K562 (cell line): Measurements from ENCODE around the gene TIMM50. TPM values are rescaled to one million over a fixed set of nuclear protein-coding genes. Genes with fewer than 3 reads are reported as not detected.

Experiments used
- ATF7 ChIP-seq: fragments of 450-650 bp; IDR thresholded peaks from 2 replicates; pipeline ENCODE4 v1.7.1; 2014; ENCODE audit warnings: mild to moderate bottlenecking, moderate library complexity
- BHLHE40 ChIP-seq: IDR thresholded peaks from 2 replicates; pipeline ENCODE4 v1.6.1; 2011; ENCODE audit warnings: low read length, improper control_type of control experiment
- BRCA1 ChIP-seq, 2 experiments: fragments of 450-650 bp in 1 of 2; sonication (generic) in 1 of 2; formaldehyde crosslinking in 1 of 2; IDR thresholded peaks; 2 replicates each; pipeline versions ENCODE4 v1.5.0 to v1.6.1; 2017 to 2020; ENCODE audit warnings: mild to moderate bottlenecking in 1 of 2, missing genetic modification reagents in 1 of 2
- CHD4 ChIP-seq: fragments of 200-600 bp; sonication (generic); IDR thresholded peaks from 3 replicates; pipeline ENCODE4 v1.6.1; 2012; ENCODE audit warnings: low read depth, mild to moderate bottlenecking, mixed read lengths, low read length, inconsistent platforms; ENCODE audit not compliant: insufficient read depth, insufficient replicate concordance, poor library complexity, severe bottlenecking
- CREB3L1 ChIP-seq: fragments of 450-650 bp; IDR thresholded peaks from 2 replicates; pipeline ENCODE4 v1.6.1; 2014; ENCODE audit warnings: low read depth, mild to moderate bottlenecking, moderate library complexity, borderline replicate concordance
- CTBP1 ChIP-seq: fragments of 450-650 bp; IDR thresholded peaks from 2 replicates; pipeline ENCODE4 v1.6.1; 2016; ENCODE audit warnings: borderline replicate concordance
- ETV5 ChIP-seq: sonication (generic); formaldehyde crosslinking; IDR thresholded peaks from 2 replicates; pipeline ENCODE4 v1.4.0; 2020; ENCODE audit warnings: low read depth, mild to moderate bottlenecking, missing genetic modification reagents
- GABPA ChIP-seq: fragments of 200-800 bp; sonication (Bioruptor generic); conservative IDR thresholded peaks from 2 replicates; pipeline ENCODE4 v1.6.1; 2016; ENCODE audit warnings: low read depth, missing genetic modification characterization, missing compliant biosample characterization
- HINFP ChIP-seq: fragments of 450-650 bp; conservative IDR thresholded peaks from 2 replicates; pipeline ENCODE4 v1.6.1; 2016; ENCODE audit warnings: missing genetic modification characterization, low read depth, mild to moderate bottlenecking, control low read depth, missing compliant biosample characterization
- IRF2 ChIP-seq: sonication (generic); formaldehyde crosslinking; IDR thresholded peaks from 2 replicates; pipeline ENCODE4 v1.8.1; 2022; ENCODE audit warnings: mild to moderate bottlenecking, missing genetic modification reagents
- KDM2B ChIP-seq: fragments of 250-450 bp; sonication (Bioruptor Pico); IDR thresholded peaks from 2 replicates; pipeline ENCODE4 v1.8.0; 2021; ENCODE audit warnings: mild to moderate bottlenecking, moderate library complexity
- MXD1 ChIP-seq: fragments of 250-450 bp; sonication (Bioruptor Pico); IDR thresholded peaks from 2 replicates; pipeline ENCODE4 v1.8.0; 2021; ENCODE audit warnings: borderline replicate concordance, mild to moderate bottlenecking, moderate library complexity; ENCODE audit not compliant: poor library complexity, severe bottlenecking
- PHF20 ChIP-seq: fragments of 450-650 bp; IDR thresholded peaks from 2 replicates; pipeline ENCODE4 v1.6.1; 2018; ENCODE audit not compliant: partially characterized antibody
- PHF21A ChIP-seq: fragments of 450-650 bp; IDR thresholded peaks from 2 replicates; pipeline ENCODE4 v1.6.1; 2017; ENCODE audit warnings: low read depth, borderline replicate concordance
- RB1 ChIP-seq: fragments of 450-650 bp; IDR thresholded peaks from 2 replicates; pipeline ENCODE4 v1.6.1; 2017; ENCODE audit warnings: low read depth, mild to moderate bottlenecking
- SIX5 ChIP-seq, 2 experiments: IDR thresholded peaks; 2 replicates each; pipeline ENCODE4 v1.6.1; 2011; ENCODE audit warnings: low read length in 2 of 2, borderline replicate concordance in 1 of 2, low read depth in 1 of 2, mild to moderate bottlenecking in 1 of 2, moderate library complexity in 1 of 2; ENCODE audit not compliant: insufficient read depth in 1 of 2
- STAT5B ChIP-seq: fragments of 250-450 bp; sonication (Bioruptor Pico); IDR thresholded peaks from 2 replicates; pipeline ENCODE4 v1.8.0; 2021; ENCODE audit warnings: mild to moderate bottlenecking, inconsistent platforms
- ZNF124 ChIP-seq: sonication (generic); formaldehyde crosslinking; IDR thresholded peaks from 2 replicates; pipeline ENCODE4 v1.8.1; 2022; ENCODE audit warnings: missing genetic modification reagents
- ZNF165 ChIP-seq: fragments of 250-450 bp; sonication (Bioruptor Pico); IDR thresholded peaks from 2 replicates; pipeline ENCODE4 v1.4.0; 2020; ENCODE audit warnings: borderline replicate concordance
- ZNF551 ChIP-seq: fragments of 250-450 bp; sonication (Bioruptor Pico); IDR thresholded peaks from 2 replicates; pipeline ENCODE4 v1.5.0; 2021; ENCODE audit warnings: mild to moderate bottlenecking, moderate library complexity
- ZNF584 ChIP-seq: fragments of 200-800 bp; sonication (Bioruptor generic); IDR thresholded peaks from 2 replicates; pipeline ENCODE4 v1.6.1; 2016; ENCODE audit warnings: low read depth, mild to moderate bottlenecking, missing genetic modification characterization, missing compliant biosample characterization
- ZNF740 ChIP-seq, 3 experiments: fragments of 200-800 bp in 1 of 3; sonication (Bioruptor generic) in 1 of 3; sonication (generic) in 1 of 3; formaldehyde crosslinking in 1 of 3; IDR thresholded peaks; 2 replicates each; pipeline versions ENCODE4 v1.6.1 to v1.8.0; 2016 to 2022; ENCODE audit warnings: mild to moderate bottlenecking in 2 of 3, missing compliant biosample characterization in 2 of 3, missing genetic modification characterization in 2 of 3, missing genetic modification reagents in 1 of 3
- polyA plus RNA-seq, 8 experiments: library from polyadenylated mRNA; depleted of rRNA in 4 of 8; stranded (reverse) in 5 of 8; unstranded in 3 of 8; fragments of >200 nt; fragmentation: Nextera tagmentation in 2 of 8; fragmentation: Illumina TruSeq in 1 of 8; extraction: Ambion mirVana in 2 of 8; extraction: Trizol in 1 of 8; gene quantifications; 2 replicates each; pipeline versions ENCODE4 v1.2.1 to v1.2.3, GENCODE V29; 2011 to 2014; ENCODE audit warnings: inconsistent platforms in 1 of 8, missing spikeins in 1 of 8
- total RNA-seq, 7 experiments: library from RNA; depleted of rRNA in 6 of 7; stranded (reverse); fragments of >200 nt in 6 of 7; fragmentation: Illumina TruSeq in 2 of 7; extraction: Trizol in 2 of 7; gene quantifications; 2 replicates each; pipeline versions ENCODE4 v1.2.1 to v1.2.3, GENCODE V29; 2011 to 2021; ENCODE audit warnings: low replicate concordance in 1 of 7

The TIMM50 gene
- total and polyA plus RNA-seq, 9 of the 15 experiments (the other 6 are each of a cell fraction or from before 2014, with no cell fraction given): 28.3 to 221 (median 170) TPM

- TF ChIP-seq HINFP (no peak), ZNF740 (CRISPR knock-in tag; IDR thresholded peaks at IDR 0.05) (no peak), ZNF740 (tag; IDR thresholded peaks at IDR 0.05) (no peak), ZNF124 (CRISPR knock-in tag) (no peak), ZNF165 (CRISPR knock-in tag) (no peak), STAT5B (CRISPR knock-in tag) (no peak), BHLHE40 (no peak), ATF7 (peak; percentile 74), SIX5 (IDR thresholded peaks at IDR 0.05; ENCODE audit: borderline replicate concordance in 1 of 2, insufficient read depth in 1 of 2, low read depth in 1 of 2, low read length in 2 of 2) (no peak), PHF20 (no peak), MXD1 (CRISPR knock-in tag) (no peak), ZNF584 (no peak), BRCA1 (IDR thresholded peaks at IDR 0.05) (no peak), BRCA1 (CRISPR knock-in tag; IDR thresholded peaks at IDR 0.05) (no peak), CREB3L1 (peak; percentile 45; the same call in 1 of the 2 replicates), KDM2B (CRISPR knock-in tag) (0 out of 2 replicates have a peak, but pooled peaks have one; percentile 58), IRF2 (CRISPR knock-in tag) (no peak), GABPA (tag) (no peak), ZNF551 (CRISPR knock-in tag) (no peak), ETV5 (no peak), CTBP1 (peak; percentile 58; the same call in 1 of the 2 replicates), CHD4 (no peak), RB1 (peak; percentile 79; the same call in 1 of the 2 replicates), PHF21A (no peak)
These were observed 59.1 kb downstream of the TIMM50 start, which contains the start of gene EID2 (continued) for GRCh38 chr19:39539518-39540332.
